T-cell (primary cell): ENCODE measurements around the gene ANKHD1. TPM values are rescaled to one million over a fixed set of nuclear protein-coding genes. Genes with fewer than 3 reads are reported as not detected.

Source experiments
- ATAC-seq, 4 experiments: fragments of 200-7000 bp in 3 of 4; fragments of 150-1000 bp in 1 of 4; cut with Tn5 transposase; replicated peaks in 1 of 4; 1 replicate in 3 of 4; 2 replicates in 1 of 4; pipeline ENCODE4 v1.10.0; 2021; ENCODE audit warnings: moderate library complexity in 3 of 4, mild to moderate bottlenecking in 2 of 4, moderate number of reproducible peaks in 1 of 4
- CTCF ChIA-PET, 2 donors: fragments of 300-600 bp; sonication (Branson Sonifier 250); formaldehyde crosslinking; loops; one replicate each; lab custom pipeline; 2022; ENCODE audit warnings: antibody characterized with exemption in 2 of 2; lab: Charles Lee
- POLR2A ChIA-PET, 2 donors: fragments of 300-600 bp; sonication (Branson Sonifier 250); formaldehyde crosslinking; loops; one replicate each; lab custom pipeline; 2022; ENCODE audit warnings: antibody characterized with exemption in 2 of 2; lab: Charles Lee
- DNase-seq, 35 experiments: peaks; one replicate each; pipeline versions ENCODE4 v3.0.0 to v3.0.0-alpha.2; 2013 to 2023
- H3K27ac ChIP-seq: one replicate; pipeline ENCODE4 v1.5.1; 2013; ENCODE audit warnings: low read length
- H3K27me3 ChIP-seq, 2 experiments: replicated peaks in 1 of 2; 1 replicate in 1 of 2; 2 replicates in 1 of 2; pipeline versions ENCODE4 v1.6.1 to v1.7.0; 2013; ENCODE audit warnings: low read length in 1 of 2, mixed read lengths in 1 of 2; ENCODE audit not compliant: control insufficient read depth in 2 of 2, insufficient read depth in 2 of 2; ENCODE audit errors: extremely low read depth in 1 of 2
- H3K36me3 ChIP-seq, 2 donors: 1 replicate in 1 of 2; 2 replicates in 1 of 2; pipeline versions ENCODE4 v1.6.1 to v1.7.0; 2013; ENCODE audit warnings: low read length in 1 of 2; ENCODE audit not compliant: control insufficient read depth in 2 of 2, insufficient read depth in 1 of 2; ENCODE audit errors: extremely low read depth in 1 of 2
- H3K4me1 ChIP-seq, 2 experiments: 1 replicate in 1 of 2; 2 replicates in 1 of 2; pipeline versions ENCODE4 v1.6.1 to v1.7.0; 2013; ENCODE audit warnings: low read length in 2 of 2, mixed read lengths in 1 of 2; ENCODE audit not compliant: insufficient read depth in 2 of 2, control insufficient read depth in 1 of 2; ENCODE audit errors: extremely low read depth in 1 of 2
- H3K4me3 ChIP-seq, 2 donors: 1 replicate in 1 of 2; 2 replicates in 1 of 2; pipeline versions ENCODE4 v1.5.1 to v1.7.0; 2013; ENCODE audit warnings: mild to moderate bottlenecking in 2 of 2, low read length in 1 of 2, moderate library complexity in 1 of 2; ENCODE audit not compliant: control insufficient read depth in 1 of 2; ENCODE audit errors: extremely low read depth in 1 of 2
- H3K9me3 ChIP-seq: 2 replicates; pipeline ENCODE4 v1.7.0; 2013
- H3K27ac Mint-ChIP-seq, 2 donors: one replicate each; pipeline ENCODE4 v1.8.0; 2020 to 2021; ENCODE audit warnings: mild to moderate bottlenecking in 2 of 2, mixed read lengths in 2 of 2
- H3K27me3 Mint-ChIP-seq, 2 donors: one replicate each; pipeline ENCODE4 v1.8.0; 2021 to 2022; ENCODE audit warnings: mixed read lengths in 2 of 2
- H3K36me3 Mint-ChIP-seq: one replicate; pipeline ENCODE4 v1.8.0; 2021; ENCODE audit warnings: mixed read lengths
- H3K4me1 Mint-ChIP-seq, 3 donors: one replicate each; pipeline ENCODE4 v1.8.0; 2020 to 2022; ENCODE audit warnings: mixed read lengths in 3 of 3, mild to moderate bottlenecking in 1 of 3
- H3K4me3 Mint-ChIP-seq, 3 donors: one replicate each; pipeline ENCODE4 v1.8.0; 2020 to 2022; ENCODE audit warnings: mild to moderate bottlenecking in 3 of 3, mixed read lengths in 3 of 3, moderate library complexity in 3 of 3
- H3K9me3 Mint-ChIP-seq, 3 donors: one replicate each; pipeline ENCODE4 v1.8.0; 2020 to 2022; ENCODE audit warnings: mixed read lengths in 3 of 3
- WGBS: methylation state at CpG from one replicate; pipeline ENCODE4 v1.1.5; 2013; ENCODE audit warnings: missing lambda C conversion rate; ENCODE audit not compliant: insufficient coverage; 5-methylcytosine and 5-hydroxymethylcytosine counted together
- total RNA-seq, 35 experiments: library from RNA in 6 of 35; stranded (reverse) in 6 of 35; fragments of 120-200 nt in 1 of 35; gene quantifications; one replicate each; pipeline versions ENCODE4 v1.2.1 to v1.2.4 and lab custom pipeline; 2013 to 2026

The ANKHD1 gene
- total RNA-seq, 5 donors from 2014 or later (not counting 1 experiment from before 2014, with no cell fraction given) = 184 to 220 (median 203) TPM

- Mint-ChIP-seq H3K27ac (peak overlapping the region; percentile 23 to 36), H3K4me1 (peaks cover 62 to 70% (median 65%) of the 10 kb centered on the region in 3 donors), H3K4me3 (peak overlapping the region in 1 of 3 donors; percentile 17), H3K27me3 (no peaks in the 10 kb centered on the region), H3K9me3 (no peaks in the 10 kb centered on the region), H3K36me3 (peaks cover 12% of the 10 kb centered on the region)
- no peak for DNase-seq
- ATAC-seq = no peak
- 100% methylated on average over 1 of the region's 4 CpGs for WGBS
- peaks cover 0 to 16% of the 10 kb centered on the region in 2 donors for H3K36me3 ChIP-seq
- no peaks in the 10 kb centered on the region for H3K27me3 ChIP-seq
- no peaks in the 10 kb centered on the region for H3K9me3 ChIP-seq
- ChIA-PET CTCF (no interaction called here), POLR2A (no interaction called here)
- H3K4me3 ChIP-seq = no peak overlapping the region
- H3K4me1 ChIP-seq = peaks cover 10 to 40% of the 10 kb centered on the region in 2 experiments
- H3K27ac ChIP-seq = no peak overlapping the region
Observed at GRCh38 chr5:140408750-140409241, 7.2 kb downstream of the ANKHD1 start.

- ChIA-PET CTCF (no interaction called here), POLR2A (no interaction called here)
- Histone ChIP-seq H3K9me3 (no peaks in the 10 kb centered on the region), H3K27ac (no peak overlapping the region), H3K36me3 (peaks cover 0 to 3% of the 10 kb centered on the region in 2 donors), H3K4me3 (no peak overlapping the region), H3K4me1 (peaks cover 2 to 18% of the 10 kb centered on the region in 2 experiments), H3K27me3 (no peaks in the 10 kb centered on the region)
- no peak for DNase-seq
- Mint-ChIP-seq H3K9me3 (no peaks in the 10 kb centered on the region), H3K36me3 (peaks cover 8% of the 10 kb centered on the region), H3K27me3 (no peaks in the 10 kb centered on the region), H3K27ac (peak overlapping the region in 1 of 2 donors; percentile 8), H3K4me3 (no peak overlapping the region), H3K4me1 (peaks cover 53 to 60% (median 54%) of the 10 kb centered on the region in 3 donors)
- WGBS = no CpG with 5 or more reads among the region's 1 CpG
- no peak for ATAC-seq
Observed at GRCh38 chr5:140413230-140413629, 11.6 kb downstream of the ANKHD1 start.

GRCh38 chr5:140417235-140417634 lies 15.6 kb downstream of the ANKHD1 start:
- ChIA-PET CTCF (interaction anchor here in 1 of 2 donors (0.5 kb wide), 1 partner anchor 33 kb away, joined by 3 read pairs; no protein-coding TSS in a partner anchor), POLR2A (no interaction called here)
- no peak overlapping the region for H3K4me3 Mint-ChIP-seq
- Histone ChIP-seq H3K27ac (no peak overlapping the region), H3K27me3 (no peaks in the 10 kb centered on the region), H3K4me1 (peaks cover 0 to 22% of the 10 kb centered on the region in 2 experiments), H3K4me3 (no peak overlapping the region), H3K9me3 (no peaks in the 10 kb centered on the region), H3K36me3 (peaks cover 0 to 1% of the 10 kb centered on the region in 2 donors)
- no peak for DNase-seq
- H3K9me3 Mint-ChIP-seq = no peaks in the 10 kb centered on the region
- no peak overlapping the region for H3K27ac Mint-ChIP-seq
- peaks cover 24% of the 10 kb centered on the region for H3K36me3 Mint-ChIP-seq
- no peaks in the 10 kb centered on the region for H3K27me3 Mint-ChIP-seq
- ATAC-seq = no peak
- no CpG with 5 or more reads among the region's 2 CpGs for WGBS
- H3K4me1 Mint-ChIP-seq = peaks cover 62 to 71% (median 69%) of the 10 kb centered on the region in 3 donors

DNA sequence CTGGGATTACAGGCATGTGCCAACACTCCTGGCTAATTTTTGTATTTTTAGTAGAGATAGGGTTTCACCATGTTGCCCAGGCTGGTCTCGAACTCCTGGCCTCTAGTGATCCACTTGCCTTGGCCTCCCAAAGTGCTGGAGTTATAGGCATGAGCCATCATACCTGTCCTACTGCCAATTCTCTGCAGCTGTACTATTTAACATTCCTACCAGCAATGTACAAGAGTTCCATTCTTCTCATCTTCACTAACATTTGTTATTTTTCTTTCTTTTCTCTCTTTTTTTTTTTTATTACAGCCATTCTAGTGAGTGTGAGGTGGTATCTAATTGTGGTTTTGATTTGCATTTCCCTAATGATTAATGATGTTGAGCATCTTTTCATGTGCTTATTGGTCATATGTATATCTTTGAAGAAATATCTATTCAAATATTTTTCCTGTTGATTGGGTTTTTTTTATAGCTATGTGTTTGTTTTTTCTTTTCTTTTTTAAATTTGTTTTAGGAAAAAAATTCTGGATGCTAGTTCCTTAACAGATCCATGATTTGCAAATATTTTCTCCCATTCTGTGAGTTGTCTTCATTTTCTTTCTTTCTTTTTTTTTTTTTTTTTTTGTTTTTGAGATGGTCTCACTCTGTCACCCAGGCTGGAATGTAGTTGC lies 17.4 kb downstream of the ANKHD1 start:
- ChIA-PET POLR2A (interaction anchor here (0.6 kb wide), 3 partner anchors 60 to 291 kb away, joined by 3 to 4 read pairs (median 3); no protein-coding TSS in a partner anchor), CTCF (interaction anchor here (0.7 to 0.8 kb wide), 2 partner anchors 10 to 1650 kb away, joined by 9 to 10 read pairs; no protein-coding TSS in a partner anchor)
- no peaks in the 10 kb centered on the region for H3K9me3 Mint-ChIP-seq
- Histone ChIP-seq H3K9me3 (no peaks in the 10 kb centered on the region), H3K4me3 (no peak overlapping the region), H3K27me3 (no peaks in the 10 kb centered on the region), H3K27ac (no peak overlapping the region), H3K4me1 (peaks cover 0 to 23% of the 10 kb centered on the region in 2 experiments), H3K36me3 (no peaks in the 10 kb centered on the region)
- DNase-seq = no peak
- no peak for ATAC-seq
- H3K4me1 Mint-ChIP-seq = peaks cover 58 to 71% (median 68%) of the 10 kb centered on the region in 3 donors
- peaks cover 24% of the 10 kb centered on the region for H3K36me3 Mint-ChIP-seq
- H3K27me3 Mint-ChIP-seq = no peaks in the 10 kb centered on the region
- peak overlapping the region in 1 of 2 donors; percentile 28 for H3K27ac Mint-ChIP-seq
- 100% methylated on average over 1 of the region's 1 CpG for WGBS
- peak overlapping the region in 1 of 3 donors; percentile 36 for H3K4me3 Mint-ChIP-seq

DNA sequence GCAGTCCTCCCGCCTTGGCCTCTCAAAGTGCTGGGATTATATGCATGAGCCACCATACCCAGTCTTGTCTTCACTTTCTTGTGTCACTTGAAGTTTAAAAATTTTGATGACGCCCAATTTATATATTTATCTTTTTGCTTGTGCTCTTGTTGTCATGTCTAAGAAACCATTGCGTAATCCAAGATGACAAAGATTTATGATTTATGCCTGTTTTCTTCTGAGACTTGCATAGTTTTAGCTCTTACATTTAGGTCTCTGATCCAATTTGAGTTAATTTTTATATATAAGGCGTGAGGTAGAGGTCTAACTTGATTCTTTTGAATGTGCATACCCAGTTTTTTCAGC lies 18.6 kb downstream of the ANKHD1 start:
- CTCF ChIA-PET = interaction anchor here (0.6 kb wide), 2 partner anchors 17 to 151 kb away, joined by 3 to 10 read pairs; no protein-coding TSS in a partner anchor
- peak overlapping the region in 1 of 2 donors; percentile 23 for H3K27ac Mint-ChIP-seq

DNA sequence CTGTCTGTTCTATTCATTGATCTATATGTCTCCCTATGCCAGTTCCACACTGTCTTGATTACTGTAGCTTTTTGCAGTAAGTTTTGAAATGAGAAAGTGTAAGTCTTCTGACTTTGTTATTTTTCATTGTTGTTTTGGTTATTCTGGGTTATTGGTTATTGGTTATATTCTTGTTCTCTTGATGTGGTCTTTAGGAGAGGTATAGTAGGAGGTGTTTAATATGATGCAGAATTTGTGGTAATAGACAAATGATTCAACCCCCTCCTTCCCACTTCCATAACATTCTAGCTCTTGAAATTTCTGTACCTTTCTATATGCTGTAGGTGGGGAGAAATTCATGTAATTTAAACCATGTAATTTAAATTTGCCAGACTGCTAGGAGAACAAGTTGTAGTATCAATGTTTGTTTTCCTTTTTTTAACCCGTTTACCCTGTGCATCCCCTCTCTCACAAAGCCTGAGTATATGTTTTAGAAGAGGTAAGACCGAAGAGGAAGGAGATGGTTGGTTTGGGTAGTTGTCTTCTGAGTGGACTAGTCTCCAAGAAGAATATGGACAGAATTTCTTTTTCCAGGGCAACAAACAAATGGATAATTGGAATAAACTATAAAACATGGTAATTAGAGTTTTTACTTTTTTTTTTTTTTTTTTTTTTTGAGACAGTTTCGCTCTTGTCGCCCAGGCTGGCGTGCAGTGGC lies 19.2 kb downstream of the ANKHD1 start:
- Mint-ChIP-seq H3K4me1 (peaks cover 68 to 79% (median 75%) of the 10 kb centered on the region in 3 donors), H3K9me3 (no peaks in the 10 kb centered on the region), H3K27me3 (no peaks in the 10 kb centered on the region), H3K27ac (peak overlapping the region in 1 of 2 donors; percentile 41), H3K4me3 (peak overlapping the region in 1 of 3 donors; percentile 36), H3K36me3 (peaks cover 22% of the 10 kb centered on the region)
- Histone ChIP-seq H3K27me3 (no peaks in the 10 kb centered on the region), H3K27ac (no peak overlapping the region), H3K36me3 (no peaks in the 10 kb centered on the region), H3K4me1 (peaks cover 0 to 23% of the 10 kb centered on the region in 2 experiments), H3K9me3 (no peaks in the 10 kb centered on the region), H3K4me3 (no peak overlapping the region)
- POLR2A ChIA-PET = interaction anchor here in 1 of 2 donors (0.6 kb wide), 1 partner anchor 28 kb away, joined by 6 read pairs; no protein-coding TSS in a partner anchor
- CTCF ChIA-PET = interaction anchor here in 1 of 2 donors (0.7 kb wide), 1 partner anchor 124 kb away, joined by 10 read pairs; no protein-coding TSS in a partner anchor
- no peak for DNase-seq
- no peak for ATAC-seq
- WGBS = no CpG with 5 or more reads among the region's 5 CpGs

More for the DNA sequence above, 18.6 kb downstream of the ANKHD1 start:
- H3K4me1 Mint-ChIP-seq = peaks cover 64 to 74% (median 73%) of the 10 kb centered on the region in 3 donors
- no peak for DNase-seq
- no peaks in the 10 kb centered on the region for H3K27me3 ChIP-seq
- POLR2A ChIA-PET = interaction anchor here in 1 of 2 donors (0.6 kb wide), 1 partner anchor 28 kb away, joined by 6 read pairs; no protein-coding TSS in a partner anchor
- no peak overlapping the region for H3K4me3 ChIP-seq
- H3K27me3 Mint-ChIP-seq = no peaks in the 10 kb centered on the region
- 100% methylated on average over 1 of the region's 4 CpGs for WGBS
- H3K4me3 Mint-ChIP-seq = peak overlapping the region in 1 of 3 donors; percentile 36
- H3K36me3 ChIP-seq = no peaks in the 10 kb centered on the region
- no peak overlapping the region for H3K27ac ChIP-seq
- no peak for ATAC-seq
- H3K9me3 ChIP-seq = no peaks in the 10 kb centered on the region
- peaks cover 21% of the 10 kb centered on the region for H3K36me3 Mint-ChIP-seq
- H3K4me1 ChIP-seq = peaks cover 0 to 23% of the 10 kb centered on the region in 2 experiments
- H3K9me3 Mint-ChIP-seq = no peaks in the 10 kb centered on the region
